Progenitor cell of endocrine pancreas (in vitro differentiated cells): ENCODE data around the gene ADAT2. TPM values are rescaled to one million over a fixed set of nuclear protein-coding genes. Genes with fewer than 3 reads are reported as not detected.

ENCODE experiments used
- DNase-seq: peaks from one replicate; pipeline ENCODE4 v3.0.0; 2021; ENCODE audit warnings: low spot score; ENCODE audit not compliant: unreplicated experiment
- H3K27ac Mint-ChIP-seq: 2 replicates; pipeline ENCODE4 v1.8.0; 2021; ENCODE audit warnings: mild to moderate bottlenecking, moderate library complexity, mixed read lengths
- H3K27me3 Mint-ChIP-seq: 2 replicates; pipeline ENCODE4 v1.8.0; 2021; ENCODE audit warnings: mixed read lengths
- H3K36me3 Mint-ChIP-seq: 2 replicates; pipeline ENCODE4 v1.8.0; 2022; ENCODE audit warnings: mixed read lengths; ENCODE audit not compliant: insufficient read depth
- H3K4me1 Mint-ChIP-seq: 2 replicates; pipeline ENCODE4 v1.8.0; 2021; ENCODE audit warnings: low read depth, mixed read lengths
- H3K4me3 Mint-ChIP-seq: 2 replicates; pipeline ENCODE4 v1.8.0; 2021; ENCODE audit warnings: low read depth, mild to moderate bottlenecking, moderate library complexity, mixed read lengths
- H3K9me3 Mint-ChIP-seq: 2 replicates; pipeline ENCODE4 v1.8.0; 2021; ENCODE audit warnings: low read depth, mixed read lengths
- total RNA-seq: library from RNA; stranded (reverse); gene quantifications from 2 replicates; pipeline ENCODE4 v1.2.1, GENCODE V29; 2021
- TF ChIP-seq, protein P1 (sequence below): fragments of 200-600 bp; sonication (generic); IDR thresholded peaks from one replicate; pipeline ENCODE4 v1.5.0; 2021; ENCODE audit warnings: antibody characterized with exemption, mild to moderate bottlenecking; ENCODE audit not compliant: unreplicated experiment

Gene ADAT2
- total RNA-seq, 1 donor from 2014 or later: 11.4 TPM

DNA sequence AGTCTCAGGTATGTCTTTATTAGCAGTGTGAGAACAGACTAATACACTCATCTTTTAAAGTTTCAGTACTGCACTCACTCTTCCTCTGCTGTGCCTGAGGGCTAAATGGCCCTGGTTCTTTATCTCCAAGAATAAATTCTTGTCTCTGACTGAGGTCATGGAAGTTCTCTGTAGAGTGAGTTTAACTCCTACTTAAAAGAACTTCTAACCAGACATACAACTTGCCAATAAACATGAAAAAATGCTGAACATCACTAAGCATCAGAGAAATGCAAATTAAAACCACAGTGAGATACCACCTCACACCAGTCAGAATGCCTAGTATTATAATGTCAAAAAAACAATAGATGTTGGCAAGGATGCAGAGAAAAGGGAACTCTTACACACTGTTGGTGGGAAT, 73.6 kb downstream of the ADAT2 start:
- TF ChIP-seq, protein P1, sequence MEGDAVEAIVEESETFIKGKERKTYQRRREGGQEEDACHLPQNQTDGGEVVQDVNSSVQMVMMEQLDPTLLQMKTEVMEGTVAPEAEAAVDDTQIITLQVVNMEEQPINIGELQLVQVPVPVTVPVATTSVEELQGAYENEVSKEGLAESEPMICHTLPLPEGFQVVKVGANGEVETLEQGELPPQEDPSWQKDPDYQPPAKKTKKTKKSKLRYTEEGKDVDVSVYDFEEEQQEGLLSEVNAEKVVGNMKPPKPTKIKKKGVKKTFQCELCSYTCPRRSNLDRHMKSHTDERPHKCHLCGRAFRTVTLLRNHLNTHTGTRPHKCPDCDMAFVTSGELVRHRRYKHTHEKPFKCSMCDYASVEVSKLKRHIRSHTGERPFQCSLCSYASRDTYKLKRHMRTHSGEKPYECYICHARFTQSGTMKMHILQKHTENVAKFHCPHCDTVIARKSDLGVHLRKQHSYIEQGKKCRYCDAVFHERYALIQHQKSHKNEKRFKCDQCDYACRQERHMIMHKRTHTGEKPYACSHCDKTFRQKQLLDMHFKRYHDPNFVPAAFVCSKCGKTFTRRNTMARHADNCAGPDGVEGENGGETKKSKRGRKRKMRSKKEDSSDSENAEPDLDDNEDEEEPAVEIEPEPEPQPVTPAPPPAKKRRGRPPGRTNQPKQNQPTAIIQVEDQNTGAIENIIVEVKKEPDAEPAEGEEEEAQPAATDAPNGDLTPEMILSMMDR: no peak
- no peaks in the 10 kb centered on the region for H3K4me1 Mint-ChIP-seq
- no peak for DNase-seq
- H3K27ac Mint-ChIP-seq: no peak overlapping the region
- no peak overlapping the region for H3K4me3 Mint-ChIP-seq
- H3K27me3 Mint-ChIP-seq: peaks cover 6% of the 10 kb centered on the region
- H3K36me3 Mint-ChIP-seq: no peaks in the 10 kb centered on the region
- peaks cover 6% of the 10 kb centered on the region for H3K9me3 Mint-ChIP-seq

DNA sequence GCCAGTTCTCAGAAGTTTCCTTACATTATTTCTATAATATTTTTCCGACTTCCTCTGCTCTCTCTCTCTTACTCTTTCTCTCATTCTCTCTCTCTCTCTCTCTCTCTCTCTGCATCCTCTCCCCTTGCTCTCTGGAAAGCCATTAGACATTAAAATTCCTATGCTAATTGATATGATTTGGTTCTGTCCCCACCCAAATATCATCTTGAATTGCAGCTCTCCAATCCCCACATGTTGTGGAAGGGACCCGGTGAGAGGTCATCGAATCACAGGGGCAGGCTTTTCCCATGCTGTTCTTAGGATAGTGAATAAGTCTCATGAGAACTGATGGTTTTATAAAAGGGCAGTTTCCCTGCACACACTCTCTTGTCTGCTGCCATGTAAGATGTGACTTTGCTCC, 74.1 kb downstream of the ADAT2 start:
- Mint-ChIP-seq H3K9me3 (peaks cover 6% of the 10 kb centered on the region), H3K36me3 (no peaks in the 10 kb centered on the region), H3K27ac (no peak overlapping the region), H3K4me1 (no peaks in the 10 kb centered on the region), H3K4me3 (no peak overlapping the region), H3K27me3 (peaks cover 6% of the 10 kb centered on the region)
- DNase-seq: no peak
- TF ChIP-seq, protein P1: no peak

DNA sequence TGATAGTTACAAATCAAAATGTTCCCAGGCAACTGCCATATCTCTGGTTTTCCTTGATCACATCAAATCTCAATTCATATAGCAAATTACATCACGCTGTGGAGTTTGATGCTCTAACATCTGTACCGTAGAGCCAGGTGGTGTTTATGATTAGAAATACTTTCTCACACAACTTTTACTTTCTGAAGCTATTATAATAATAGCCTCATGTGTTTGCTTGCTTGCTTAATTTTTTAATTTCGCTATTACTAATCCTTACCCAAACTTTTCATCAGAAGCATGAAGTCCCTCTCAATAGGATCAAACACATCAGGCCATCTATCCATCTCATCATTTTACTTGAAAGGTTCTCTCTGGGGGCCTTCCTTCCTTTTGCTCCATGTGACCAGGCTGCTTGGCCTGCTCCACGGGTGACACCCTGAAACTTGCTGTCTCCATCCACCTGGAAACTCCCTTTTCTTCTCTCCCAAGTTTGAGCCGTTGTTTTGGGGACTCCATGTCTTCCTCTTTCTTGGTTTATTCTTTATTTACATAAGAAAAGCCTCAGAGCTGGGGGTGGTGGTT, 75.4 kb downstream of the ADAT2 start:
- Mint-ChIP-seq H3K9me3 (peaks cover 6% of the 10 kb centered on the region), H3K4me1 (no peaks in the 10 kb centered on the region), H3K36me3 (no peaks in the 10 kb centered on the region), H3K27ac (no peak overlapping the region), H3K4me3 (no peak overlapping the region), H3K27me3 (no peaks in the 10 kb centered on the region)
- TF ChIP-seq, protein P1: no peak
- no peak for DNase-seq

DNA sequence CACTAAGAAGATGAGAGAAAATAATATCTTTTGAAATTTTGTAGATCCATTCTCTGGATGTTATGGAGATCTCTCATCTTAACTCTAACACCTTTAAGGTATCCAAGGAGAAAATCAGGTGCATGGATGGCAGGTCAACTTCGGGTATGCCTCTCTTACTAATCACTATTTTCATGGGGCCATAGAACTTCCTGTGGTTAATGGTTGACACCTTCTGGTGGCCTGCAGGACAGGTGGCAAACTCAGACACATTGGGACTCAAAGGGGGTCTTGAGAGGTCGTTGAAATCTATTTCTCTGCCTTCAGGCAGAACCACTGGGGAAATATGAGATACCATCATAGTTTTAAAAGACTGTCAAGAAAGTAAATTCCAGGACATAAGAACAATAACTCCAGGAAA, 76.5 kb downstream of the ADAT2 start:
- DNase-seq: no peak
- peaks cover 6% of the 10 kb centered on the region for H3K9me3 Mint-ChIP-seq
- no peak overlapping the region for H3K27ac Mint-ChIP-seq
- H3K4me1 Mint-ChIP-seq: no peaks in the 10 kb centered on the region
- H3K4me3 Mint-ChIP-seq: no peak overlapping the region
- H3K36me3 Mint-ChIP-seq: no peaks in the 10 kb centered on the region
- TF ChIP-seq, protein P1: no peak
- no peaks in the 10 kb centered on the region for H3K27me3 Mint-ChIP-seq

Other genes starting within 250 kb of the ADAT2 start
- 15.1 and 18.3 TPM in 2 replicates for gene PEX3, start 110 bp upstream of the ADAT2 start, total RNA-seq
- gene FUCA2, start 61.0 kb upstream of the ADAT2 start, total RNA-seq: 67.3 and 67.5 TPM in 2 replicates
- 53.7 and 55.2 TPM in 2 replicates for gene PHACTR2, start 227.3 kb upstream of the ADAT2 start, total RNA-seq